Measurements from ENCODE around the gene NPTN.

GRCh38 chr15:73658645-73659044 is 25.5 kb upstream of the NPTN start:
- TF ChIP-seq CTCF (conservative IDR thresholded peaks at IDR 0.05; ENCODE audit: low read depth in 2 of 2) (no peak), STAT1 (IDR thresholded peaks at IDR 0.05; ENCODE audit: unreplicated experiment) (no peak), POLR2AphosphoS5 (IDR thresholded peaks at IDR 0.05; ENCODE audit: low read depth) (no peak), REST (IDR thresholded peaks at IDR 0.05; ENCODE audit: unreplicated experiment) (no peak), CREB1 (CRISPR knock-in tag; IDR thresholded peaks at IDR 0.05; ENCODE audit: low read depth) (no peak), EZH2 (IDR thresholded peaks at IDR 0.05; ENCODE audit: low read depth, unreplicated experiment) (no peak), EZH2phosphoT487 (IDR thresholded peaks at IDR 0.05; ENCODE audit: unreplicated experiment) (no peak), JUNB (IDR thresholded peaks at IDR 0.05; ENCODE audit: unreplicated experiment) (no peak), NANOG (IDR thresholded peaks at IDR 0.05; ENCODE audit: borderline replicate concordance) (no peak), ZNF114 (CRISPR knock-in tag; IDR thresholded peaks at IDR 0.05) (no peak)

Data from GM23338 (cell line).